Activated CD4-positive, alpha-beta T cell treated with anti-CD3 and anti-CD28 coated beads for 1 hour (primary cell): ENCODE measurements around the gene MICAL3.
A peak's percentile ranks its signal among the peaks of the same experiment; 100 is the strongest.
"Not testable (repeated sequence)": the region's sequence is repeated elsewhere in the genome, so short reads cannot be mapped to it uniquely, and the experiment has no call there.

ENCODE experiments used
- DNase-seq: peaks from one replicate; pipeline ENCODE4 v3.0.0-alpha.2; 2020

Gene MICAL3

GRCh38 chr22:18031695-18032454, 7.5 kb upstream of the MICAL3 start:
- DNase-seq = no peak

DNA sequence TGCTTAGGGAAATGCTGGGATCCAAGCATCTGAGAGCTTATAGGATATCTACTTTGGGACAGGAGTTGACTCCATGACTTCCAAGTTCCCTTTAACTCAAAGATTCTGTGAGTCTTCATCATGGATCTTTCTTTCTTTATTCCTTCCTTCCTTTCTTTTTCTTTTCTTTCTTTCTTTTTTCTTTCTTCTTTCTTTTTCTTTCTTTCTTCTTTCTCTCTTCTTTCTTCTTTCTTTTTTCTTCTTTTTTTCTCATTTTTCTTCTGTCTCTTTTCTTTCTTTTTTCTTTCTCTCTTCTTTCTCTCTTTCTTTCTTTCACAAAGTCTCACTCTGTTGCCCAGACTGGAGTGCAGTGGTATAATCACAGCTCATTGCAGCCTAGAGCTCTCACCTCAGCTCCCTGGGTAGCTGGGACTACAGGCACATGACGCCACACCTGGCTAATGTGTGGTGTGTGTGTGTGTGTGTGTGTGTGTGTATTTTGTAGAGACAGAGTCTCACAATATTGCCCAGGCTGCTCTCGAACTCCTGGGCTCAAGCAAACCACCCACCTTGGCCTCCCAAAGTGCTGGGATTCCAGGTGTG, 5.4 kb upstream of the MICAL3 start:
- no peak for DNase-seq

GRCh38 chr22:18028817-18029527, 4.6 kb upstream of the MICAL3 start:
- no peak for DNase-seq

DNA sequence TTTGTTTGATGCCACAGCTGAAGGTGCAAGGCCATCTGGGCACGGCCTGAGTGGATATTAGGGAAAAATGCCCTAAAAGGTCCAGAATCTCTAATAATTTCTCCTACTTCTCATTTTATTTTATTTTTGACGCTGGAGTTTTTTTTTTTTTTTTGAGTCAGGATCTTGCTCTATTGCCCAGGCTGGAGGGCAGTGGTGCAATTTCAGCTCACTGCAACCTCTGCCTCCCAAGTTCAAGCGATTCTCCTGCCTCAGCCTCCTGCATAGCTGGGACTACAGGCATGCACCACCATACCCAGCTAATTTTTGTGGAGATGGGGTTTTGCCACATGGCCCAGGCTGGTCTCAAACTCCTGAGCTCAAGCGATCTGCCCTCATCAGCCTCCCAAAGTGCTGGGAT, 1.5 kb upstream of the MICAL3 start:
- DNase-seq = not testable (repeated sequence)

- DNase-seq = no peak
Observed at GRCh38 chr22:18024956-18025720, 777 bp upstream of the MICAL3 start.

GRCh38 chr22:18023509-18024275, 669 bp downstream of the MICAL3 start:
- no peak for DNase-seq

DNA sequence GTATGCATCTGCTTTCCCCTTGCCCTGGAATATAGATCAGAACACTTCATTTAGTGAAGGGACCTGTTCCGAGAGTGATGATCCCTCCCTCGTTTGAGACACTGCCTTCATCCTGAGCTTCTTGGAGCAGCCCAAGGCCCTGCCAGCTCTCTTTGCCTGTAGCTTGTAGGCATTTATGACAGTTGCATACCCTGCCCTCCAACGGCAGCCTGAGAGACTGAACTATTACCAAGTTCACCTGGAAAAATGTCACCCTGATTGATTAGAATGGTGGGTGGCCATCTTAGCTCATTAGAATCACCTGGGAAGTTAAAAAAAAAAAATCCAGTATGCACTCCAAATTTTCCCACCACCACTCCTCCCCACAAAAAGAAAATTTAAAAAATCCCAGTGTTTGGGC, 1.5 kb downstream of the MICAL3 start:
- no peak for DNase-seq

GRCh38 chr22:18021431-18021830, 2.9 kb downstream of the MICAL3 start:
- no peak for DNase-seq

DNA sequence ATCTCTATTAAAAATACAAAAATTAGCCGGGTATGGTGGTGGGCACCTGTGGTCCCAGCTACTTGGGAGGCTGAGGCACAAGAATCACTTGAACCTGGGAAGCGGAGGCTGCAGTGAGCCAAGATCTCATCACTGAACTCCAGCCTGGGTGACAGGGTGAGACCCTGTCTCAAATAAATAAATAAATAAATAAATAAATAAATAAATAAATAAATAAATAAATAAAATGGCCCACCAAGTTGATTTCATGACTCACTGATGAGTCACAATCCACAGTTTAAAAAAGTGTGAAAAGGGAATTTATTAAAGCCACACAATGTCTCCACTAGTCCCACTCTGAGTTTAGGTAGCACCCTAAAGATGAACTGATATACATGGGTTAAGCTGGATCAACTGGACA, 3.6 kb downstream of the MICAL3 start:
- not testable (repeated sequence) for DNase-seq

GRCh38 chr22:18013947-18014346, 10.4 kb downstream of the MICAL3 start:
- no peak for DNase-seq

- no peak for DNase-seq
Observed at GRCh38 chr22:18013436-18013835, 10.9 kb downstream of the MICAL3 start.

DNA sequence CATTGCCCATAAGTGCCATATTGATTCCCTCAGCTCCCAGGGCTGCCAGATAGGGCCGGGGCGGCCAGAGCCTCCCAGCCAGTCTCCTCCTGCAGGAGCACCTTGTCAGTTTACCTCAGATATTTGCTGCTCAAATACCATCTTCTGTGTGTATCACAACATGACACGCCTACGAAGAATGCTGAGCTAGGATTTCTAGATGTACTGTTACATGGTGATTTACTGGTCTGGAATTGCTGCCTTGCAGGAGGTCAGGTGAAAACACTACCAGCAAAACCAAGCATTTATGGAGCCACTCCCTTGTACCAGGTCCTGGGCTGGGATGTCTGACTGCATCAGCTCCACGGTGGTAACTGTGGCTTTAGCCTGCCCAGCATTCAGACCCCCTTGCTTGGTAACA, 11.8 kb downstream of the MICAL3 start:
- no peak for DNase-seq

- no peak for DNase-seq
Observed at GRCh38 chr22:18010266-18010665, 14.1 kb downstream of the MICAL3 start.

GRCh38 chr22:18008136-18008535, 16.2 kb downstream of the MICAL3 start:
- no peak for DNase-seq

- DNase-seq = no peak
Observed at GRCh38 chr22:18005201-18005926, 19.0 kb downstream of the MICAL3 start.

DNA sequence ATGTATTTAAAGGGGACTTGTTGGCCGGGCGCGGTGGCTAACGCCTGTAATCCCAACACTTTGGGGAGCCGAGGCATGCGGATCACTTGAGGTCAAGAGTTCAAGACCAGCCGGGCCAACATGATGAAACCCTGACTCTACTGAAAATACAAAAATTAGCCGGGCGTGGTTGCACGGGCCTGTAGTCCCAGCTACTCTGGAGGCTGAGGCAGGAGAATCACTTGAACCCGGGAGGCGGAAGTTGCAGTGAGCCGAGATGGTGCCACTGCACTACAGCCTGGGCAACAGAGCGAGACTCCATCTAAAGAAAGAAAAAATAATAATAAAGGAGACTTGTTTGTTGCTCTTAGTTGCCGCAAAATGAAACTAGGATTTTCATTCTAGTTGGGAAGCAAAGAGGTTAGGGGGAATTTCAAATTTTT, 22.5 kb downstream of the MICAL3 start:
- not testable (repeated sequence) for DNase-seq

DNA sequence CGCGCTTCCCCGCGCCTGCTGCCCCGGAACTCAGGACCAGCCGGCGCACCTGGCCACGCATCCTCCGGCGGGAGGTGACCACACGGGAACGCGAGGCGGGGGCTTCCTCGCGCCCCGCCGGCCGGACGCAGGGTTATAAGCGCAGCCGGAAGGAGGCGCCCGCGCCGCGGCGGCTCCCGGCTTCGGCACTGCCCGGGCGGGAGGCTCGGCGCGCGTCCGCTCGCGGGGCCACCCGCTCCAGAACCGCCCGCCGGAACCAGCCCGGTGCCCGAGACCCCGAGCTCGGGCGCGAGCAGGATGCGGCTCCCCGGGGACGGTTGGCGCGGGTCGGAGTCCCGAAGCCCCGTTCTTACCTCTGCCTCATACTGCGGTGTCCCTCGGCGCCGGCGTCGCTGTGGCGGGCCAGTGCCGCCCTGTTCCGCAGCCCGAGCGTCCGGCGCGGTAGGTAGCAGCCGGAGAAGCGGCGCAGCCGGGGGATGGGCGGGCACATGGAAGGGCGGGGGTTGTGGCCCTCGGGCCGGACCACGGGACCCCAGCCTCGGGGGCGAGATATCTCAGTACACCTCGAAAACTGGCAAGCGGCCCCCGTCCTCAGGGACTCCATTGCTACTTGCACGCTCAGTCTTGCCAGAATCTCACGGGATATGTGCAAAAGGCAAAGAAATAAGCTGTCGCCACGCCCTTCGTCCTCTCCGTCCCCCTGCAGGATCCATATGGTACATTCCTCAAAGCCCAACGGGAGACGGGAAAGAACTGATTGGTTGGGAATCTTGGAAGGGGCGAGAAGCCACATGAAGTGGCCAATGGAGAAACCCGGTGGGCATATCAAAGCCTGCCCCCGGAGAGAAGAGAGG, 23.1 kb downstream of the MICAL3 start:
- DNase-seq = peak; percentile 28

DNA sequence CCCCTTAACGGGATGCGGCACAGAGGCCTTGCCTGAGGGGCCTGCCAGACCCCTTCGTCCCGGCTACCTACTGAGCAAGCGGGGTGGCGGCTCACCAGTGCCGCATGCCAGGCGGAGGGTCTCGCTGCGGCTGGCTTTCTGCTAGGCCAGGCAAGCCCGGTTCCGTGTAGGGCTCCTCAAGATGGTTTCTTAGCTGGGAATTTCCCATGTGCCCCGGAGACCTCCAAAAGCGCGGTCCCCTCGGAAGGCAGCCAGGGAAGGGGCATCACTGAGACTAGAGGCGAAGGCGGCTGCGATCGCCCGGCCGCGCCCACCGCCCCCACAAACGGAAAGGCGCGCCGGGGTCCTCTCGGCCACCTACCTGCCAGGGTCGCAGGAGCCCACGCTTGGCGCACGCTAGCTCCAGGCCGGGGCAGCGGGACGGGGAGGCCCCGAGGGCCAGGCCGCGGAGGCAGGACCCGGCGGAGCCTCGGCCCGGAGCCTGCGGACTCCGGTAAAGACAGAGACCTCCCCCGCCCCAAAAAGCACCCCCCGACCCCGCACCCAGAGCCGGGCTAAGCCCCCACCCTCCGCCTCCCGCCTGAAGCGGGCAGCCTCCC, 23.8 kb downstream of the MICAL3 start:
- no peak for DNase-seq

GRCh38 chr22:17999851-18000250, 24.5 kb downstream of the MICAL3 start:
- no peak for DNase-seq

DNA sequence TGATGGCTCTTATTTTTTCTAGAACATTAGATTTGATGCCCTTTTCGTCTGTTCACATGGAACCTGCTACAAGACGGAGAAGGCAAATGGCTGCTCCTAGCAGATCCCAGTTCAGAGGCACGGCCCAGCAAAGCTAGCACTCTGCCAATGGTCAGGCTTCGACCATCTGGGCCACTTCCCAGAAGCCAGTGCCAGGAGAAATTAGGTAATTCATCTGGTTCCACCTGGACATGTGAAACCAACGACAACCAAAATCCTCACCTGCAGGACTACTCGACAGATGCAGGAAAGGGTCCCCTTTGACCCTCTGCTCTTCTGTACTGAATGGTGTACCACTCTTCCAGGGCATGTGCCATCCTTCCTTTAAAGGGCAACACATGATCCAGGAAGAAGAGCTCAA, 25.4 kb downstream of the MICAL3 start:
- no peak for DNase-seq
